ENCODE data around the gene TBC1D22A. TPM values are rescaled to one million over a fixed set of nuclear protein-coding genes. Genes with fewer than 3 reads are reported as not detected.

TBC1D22A gene
- total RNA-seq, 4 donors from 2014 or later = 15.6 to 21.7 (median 20.5) TPM

- Histone ChIP-seq H3K4me3 (no peak overlapping the region), H3K27me3 (no peaks in the 10 kb centered on the region), H3K27ac (no peak overlapping the region), H3K36me3 (peaks cover 0 to 55% (median 6%) of the 10 kb centered on the region in 3 donors), H3K4me1 (peaks cover 0 to 14% (median 0%) of the 10 kb centered on the region in 3 donors), H3K9me3 (no peaks in the 10 kb centered on the region)
- intact Hi-C loops (cut with DNase I) = no loop called here
- WGBS, 2 donors = 95 to 97% methylated on average over 12 of the region's 12 CpGs
- no peak for DNase-seq
- TF ChIP-seq CTCF (IDR thresholded peaks at IDR 0.05) = no peak
- no peak for TF ChIP-seq POLR2A (IDR thresholded peaks at IDR 0.05)
Measured at GRCh38 chr22:46998331-46998730, 235.9 kb downstream of the TBC1D22A start.

- 77 to 88% methylated on average over 10 to 11 of the region's 11 CpGs for WGBS, 2 donors
- H3K9me3 ChIP-seq = no peaks in the 10 kb centered on the region
Measured at GRCh38 chr22:47000256-47000655, 237.8 kb downstream of the TBC1D22A start.

GRCh38 chr22:47000888-47001287, 238.4 kb downstream of the TBC1D22A start:
- no peak overlapping the region for H3K4me3 ChIP-seq
- no peaks in the 10 kb centered on the region for H3K4me1 ChIP-seq
- 73 to 86% methylated on average over 4 of the region's 4 CpGs for WGBS, 2 donors
- intact Hi-C loops (cut with DNase I) = no loop called here
- no peak for TF ChIP-seq POLR2A (IDR thresholded peaks at IDR 0.05)
- no peak for TF ChIP-seq CTCF (IDR thresholded peaks at IDR 0.05)
- no peaks in the 10 kb centered on the region for H3K9me3 ChIP-seq
- H3K27me3 ChIP-seq = no peaks in the 10 kb centered on the region
- no peak for DNase-seq
- no peak overlapping the region for H3K27ac ChIP-seq
- H3K36me3 ChIP-seq = peaks cover 0 to 41% (median 6%) of the 10 kb centered on the region in 3 donors

More at GRCh38 chr22:47000256-47000655, 237.8 kb downstream of the TBC1D22A start:
- TF ChIP-seq POLR2A (IDR thresholded peaks at IDR 0.05) (no peak), CTCF (IDR thresholded peaks at IDR 0.05) (no peak)
- H3K4me3 ChIP-seq = no peak overlapping the region
- no peak overlapping the region for H3K27ac ChIP-seq
- DNase-seq = no peak
- intact Hi-C loops (cut with DNase I) = no loop called here
- H3K4me1 ChIP-seq = no peaks in the 10 kb centered on the region
- peaks cover 0 to 45% (median 6%) of the 10 kb centered on the region in 3 donors for H3K36me3 ChIP-seq
- no peaks in the 10 kb centered on the region for H3K27me3 ChIP-seq

GRCh38 chr22:47001288-47001687, 238.8 kb downstream of the TBC1D22A start:
- 69 to 87% methylated on average over 9 of the region's 9 CpGs for WGBS, 2 donors
- Histone ChIP-seq H3K36me3 (peaks cover 0 to 40% (median 6%) of the 10 kb centered on the region in 3 donors), H3K9me3 (no peaks in the 10 kb centered on the region), H3K27me3 (no peaks in the 10 kb centered on the region), H3K27ac (no peak overlapping the region), H3K4me3 (no peak overlapping the region), H3K4me1 (no peaks in the 10 kb centered on the region)
- intact Hi-C loops (cut with DNase I) = no loop called here
- no peak for DNase-seq
- TF ChIP-seq POLR2A (IDR thresholded peaks at IDR 0.05) (no peak), CTCF (IDR thresholded peaks at IDR 0.05) (no peak)

GRCh38 chr22:47002692-47003091, 240.2 kb downstream of the TBC1D22A start:
- Histone ChIP-seq H3K9me3 (no peaks in the 10 kb centered on the region), H3K27ac (no peak overlapping the region), H3K27me3 (no peaks in the 10 kb centered on the region), H3K4me1 (no peaks in the 10 kb centered on the region), H3K36me3 (peaks cover 0 to 44% (median 6%) of the 10 kb centered on the region in 3 donors), H3K4me3 (no peak overlapping the region)
- 83 to 94% methylated on average over 5 to 8 of the region's 8 CpGs for WGBS, 2 donors
- intact Hi-C loops (cut with DNase I) = no loop called here
- no peak for TF ChIP-seq POLR2A (IDR thresholded peaks at IDR 0.05)
- TF ChIP-seq CTCF (IDR thresholded peaks at IDR 0.05) = no peak
- DNase-seq = no peak
